Measurements from ENCODE around the gene TIMM13. TPM values are rescaled to one million over a fixed set of nuclear protein-coding genes. Genes with fewer than 3 reads are reported as not detected.

The TIMM13 gene
- total and polyA plus RNA-seq, 5 donors = 69.6 to 91.2 (median 74.1) TPM

DNA sequence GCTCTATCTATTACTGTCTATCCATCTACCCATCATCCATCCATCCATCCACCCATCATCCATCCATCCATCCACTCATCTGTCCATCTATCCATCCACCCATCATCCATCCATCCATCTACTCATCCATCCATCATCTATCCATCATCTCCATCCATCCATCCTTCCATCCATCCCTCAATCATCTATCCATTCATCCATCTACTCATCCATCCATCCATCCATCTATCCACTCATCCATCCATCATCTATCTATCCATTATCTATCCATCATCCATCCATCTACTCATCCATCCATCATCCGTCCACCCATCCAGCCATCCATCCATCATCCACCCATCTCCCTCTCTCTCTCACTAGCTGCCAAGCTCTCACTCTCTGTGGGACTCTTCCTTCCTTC lies 13.1 kb upstream of the TIMM13 start:
- WGBS = 100% methylated on average over 1 of the region's 1 CpG
- intact Hi-C loops (cut with DNase I) = no loop called here
- ATAC-seq = no peak

DNA sequence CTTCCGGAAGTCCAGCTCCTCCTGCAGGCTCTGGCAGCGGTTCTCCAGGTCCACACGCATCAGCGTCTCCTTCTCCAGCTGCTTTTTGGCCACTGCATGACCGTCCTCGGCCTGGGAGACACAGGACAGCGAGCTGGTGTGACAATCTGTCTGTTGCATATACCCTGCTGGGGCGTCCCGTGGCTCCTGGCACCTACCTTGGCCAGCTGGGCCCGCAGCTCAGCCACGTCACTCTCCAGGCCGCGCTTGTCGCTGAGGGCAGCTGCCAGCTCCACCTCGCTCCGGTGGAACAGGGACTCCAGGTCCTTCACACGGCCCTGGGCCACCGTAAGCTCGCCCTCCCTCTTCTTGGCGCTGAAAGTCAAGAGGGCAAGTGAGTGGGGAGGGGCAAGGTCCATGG lies 10.8 kb upstream of the TIMM13 start:
- WGBS = 94% methylated on average over 20 of the region's 20 CpGs
- Histone ChIP-seq H3K9me3 (ENCODE audit: control insufficient read depth, low read length) (no peaks in the 10 kb centered on the region), H3K27ac (ENCODE audit: low read length) (no peak overlapping the region), H3K4me1 (ENCODE audit: control insufficient read depth, insufficient read depth, low read length) (no peaks in the 10 kb centered on the region), H3K4me3 (ENCODE audit: low read length) (no peak overlapping the region), H3K27me3 (ENCODE audit: control insufficient read depth, insufficient read depth) (no peaks in the 10 kb centered on the region)
- DNase-seq = peak in 2 of 3 donors; percentile 29 to 30
- ATAC-seq = no peak
- intact Hi-C loops (cut with DNase I) = no loop called here

More for the DNA sequence above, 13.1 kb upstream of the TIMM13 start:
- H3K27me3 ChIP-seq (ENCODE audit: control insufficient read depth, insufficient read depth) = no peaks in the 10 kb centered on the region
- no peak overlapping the region for H3K4me3 ChIP-seq (ENCODE audit: low read length)
- H3K4me1 ChIP-seq (ENCODE audit: control insufficient read depth, insufficient read depth, low read length) = no peaks in the 10 kb centered on the region
- DNase-seq = no peak
- H3K9me3 ChIP-seq (ENCODE audit: control insufficient read depth, low read length) = no peaks in the 10 kb centered on the region
- no peak overlapping the region for H3K27ac ChIP-seq (ENCODE audit: low read length)

DNA sequence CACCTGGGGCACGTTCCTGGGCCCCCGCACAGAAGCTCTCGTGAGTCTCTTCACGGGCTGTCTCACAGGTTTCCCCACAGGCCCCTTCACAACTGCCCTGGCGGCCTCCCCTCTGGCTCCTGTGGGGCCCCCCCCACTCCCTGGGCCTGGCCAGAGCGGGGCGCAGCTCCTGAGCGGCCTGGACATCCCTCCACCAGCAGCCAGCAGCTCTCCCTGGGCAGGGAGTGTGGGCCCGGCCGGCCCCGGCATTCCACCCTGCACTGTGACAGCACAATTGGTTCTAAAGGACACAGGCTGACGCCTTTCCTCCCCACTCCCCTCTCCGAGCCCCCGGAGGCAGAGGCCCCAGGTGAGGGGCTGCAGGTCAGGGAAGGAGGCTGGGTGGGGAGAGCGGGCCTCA lies 9.5 kb upstream of the TIMM13 start:
- Histone ChIP-seq H3K27ac (ENCODE audit: low read length) (no peak overlapping the region), H3K4me3 (ENCODE audit: low read length) (no peak overlapping the region), H3K27me3 (ENCODE audit: control insufficient read depth, insufficient read depth) (no peaks in the 10 kb centered on the region), H3K4me1 (ENCODE audit: control insufficient read depth, insufficient read depth, low read length) (no peaks in the 10 kb centered on the region), H3K9me3 (ENCODE audit: control insufficient read depth, low read length) (no peaks in the 10 kb centered on the region)
- ATAC-seq (no peak), DNase-seq (peak in 2 of 3 donors; percentile 26 to 43)
- intact Hi-C loops (cut with DNase I) = no loop called here
- 94% methylated on average over 15 of the region's 15 CpGs for WGBS

DNA sequence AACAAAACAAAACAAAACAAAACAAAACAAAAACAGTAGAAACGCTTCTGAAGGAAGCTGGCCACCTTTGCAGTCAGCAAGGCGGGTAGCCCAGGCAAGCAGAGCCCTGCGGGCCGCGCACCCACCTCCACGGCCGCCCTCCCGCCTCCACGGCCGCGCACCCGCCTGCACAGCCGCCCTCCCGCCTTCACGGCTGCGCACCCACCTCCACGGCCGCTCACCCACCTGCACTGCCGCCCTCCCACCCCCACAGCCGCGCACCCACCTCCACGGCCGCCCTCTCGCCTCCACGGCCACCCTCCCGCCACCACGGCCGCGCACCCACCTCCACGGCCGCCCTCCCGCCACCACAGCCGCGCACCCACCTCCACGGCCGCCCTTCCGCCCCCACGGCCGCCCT lies 9.0 kb upstream of the TIMM13 start:
- intact Hi-C loops (cut with DNase I) = no loop called here
- Histone ChIP-seq H3K27ac (ENCODE audit: low read length) (no peak overlapping the region), H3K27me3 (ENCODE audit: control insufficient read depth, insufficient read depth) (no peaks in the 10 kb centered on the region), H3K4me1 (ENCODE audit: control insufficient read depth, insufficient read depth, low read length) (no peaks in the 10 kb centered on the region), H3K4me3 (ENCODE audit: low read length) (no peak overlapping the region), H3K9me3 (ENCODE audit: control insufficient read depth, low read length) (no peaks in the 10 kb centered on the region)
- peak in 2 of 3 donors; percentile 27 to 36 for DNase-seq
- WGBS = 96% methylated on average over 39 of the region's 39 CpGs
- no peak for ATAC-seq

DNA sequence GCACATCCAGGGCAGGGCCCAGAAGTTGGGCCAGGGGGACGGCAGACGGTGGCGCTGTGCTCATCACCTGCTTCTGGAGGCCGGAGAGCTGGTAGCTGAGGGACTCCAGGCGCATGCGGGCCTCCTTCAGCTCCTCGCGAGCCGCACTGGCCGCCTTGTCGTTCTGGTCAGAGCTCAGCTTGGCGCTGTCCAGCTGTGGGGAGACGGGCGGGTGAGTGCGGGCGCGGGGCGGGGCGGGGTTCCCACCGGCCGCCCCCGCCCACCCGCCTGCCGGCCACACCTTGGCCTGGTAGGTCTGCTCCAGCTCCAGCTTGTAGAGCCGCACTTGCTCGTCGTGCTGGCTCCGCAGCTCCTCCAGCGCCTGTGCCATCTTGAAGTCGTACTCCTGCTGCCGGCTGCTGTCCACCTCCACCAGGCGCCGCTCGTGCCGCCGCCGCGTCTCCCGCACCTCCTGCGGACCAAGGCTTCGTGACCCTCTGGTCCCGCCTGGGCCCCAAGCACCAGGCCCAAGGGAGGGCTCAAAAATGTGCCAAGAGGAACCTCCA lies 7.4 kb upstream of the TIMM13 start:
- DNase-seq = peak in 2 of 3 donors; percentile 45 to 53
- 95% methylated on average over 42 of the region's 42 CpGs for WGBS
- intact Hi-C loops (cut with DNase I) = no loop called here

DNA sequence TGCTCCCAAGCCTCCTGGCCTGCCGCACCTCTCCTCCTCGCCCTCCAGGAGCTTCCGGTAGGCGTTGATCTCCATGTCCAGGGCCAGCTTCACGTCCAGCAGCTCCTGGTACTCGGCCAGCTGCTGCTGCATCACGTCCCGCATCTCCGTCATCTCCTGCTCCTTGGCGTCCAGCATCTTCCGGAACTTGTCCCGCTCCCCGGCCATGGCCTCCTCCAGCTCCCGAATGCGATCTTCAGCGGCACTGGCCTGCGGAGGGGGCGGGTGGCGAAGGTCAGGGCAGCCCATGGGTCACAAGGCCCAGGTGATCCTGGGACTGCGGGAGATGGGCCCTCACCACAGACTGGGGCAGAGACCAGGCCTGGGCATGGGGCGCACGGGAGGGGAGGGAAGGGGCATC lies 6.9 kb upstream of the TIMM13 start:
- intact Hi-C loops (cut with DNase I) = no loop called here
- 92% methylated on average over 22 of the region's 22 CpGs for WGBS
- Histone ChIP-seq H3K9me3 (ENCODE audit: control insufficient read depth, low read length) (no peaks in the 10 kb centered on the region), H3K27ac (ENCODE audit: low read length) (no peak overlapping the region), H3K27me3 (ENCODE audit: control insufficient read depth, insufficient read depth) (no peaks in the 10 kb centered on the region), H3K4me1 (ENCODE audit: control insufficient read depth, insufficient read depth, low read length) (no peaks in the 10 kb centered on the region), H3K4me3 (ENCODE audit: low read length) (no peak overlapping the region)
- ATAC-seq (no peak), DNase-seq (peak in 1 of 3 donors; percentile 45)

More for the DNA sequence above, 7.4 kb upstream of the TIMM13 start:
- Histone ChIP-seq H3K9me3 (ENCODE audit: control insufficient read depth, low read length) (no peaks in the 10 kb centered on the region), H3K27ac (ENCODE audit: low read length) (no peak overlapping the region), H3K27me3 (ENCODE audit: control insufficient read depth, insufficient read depth) (no peaks in the 10 kb centered on the region), H3K4me3 (ENCODE audit: low read length) (no peak overlapping the region), H3K4me1 (ENCODE audit: control insufficient read depth, insufficient read depth, low read length) (no peaks in the 10 kb centered on the region)
- no peak for ATAC-seq

DNA sequence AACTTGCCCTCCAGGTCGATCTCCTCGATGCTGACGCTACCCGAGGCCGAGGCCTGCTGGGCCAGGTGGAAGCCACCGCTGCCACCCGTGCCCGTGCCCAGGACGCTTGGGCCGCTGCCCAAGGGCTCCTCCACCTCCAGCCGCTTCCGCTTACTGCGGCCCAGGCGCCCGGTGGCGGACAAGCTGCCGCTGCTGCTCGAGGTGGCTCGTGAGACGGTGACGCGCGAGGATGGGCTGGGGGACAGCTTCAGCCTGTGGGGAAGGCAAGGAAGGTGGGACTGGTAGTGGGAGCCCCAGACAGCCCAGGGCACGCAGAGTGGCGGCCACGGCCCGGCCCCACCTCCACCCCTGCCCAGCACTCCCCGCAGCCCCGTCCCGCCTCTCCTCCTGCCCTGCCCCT lies 6.5 kb upstream of the TIMM13 start:
- H3K27me3 ChIP-seq (ENCODE audit: control insufficient read depth, insufficient read depth) = no peaks in the 10 kb centered on the region
- no peaks in the 10 kb centered on the region for H3K9me3 ChIP-seq (ENCODE audit: control insufficient read depth, low read length)
- H3K4me1 ChIP-seq (ENCODE audit: control insufficient read depth, insufficient read depth, low read length) = no peaks in the 10 kb centered on the region
- no peak overlapping the region for H3K27ac ChIP-seq (ENCODE audit: low read length)
- intact Hi-C loops (cut with DNase I) = no loop called here
- H3K4me3 ChIP-seq (ENCODE audit: low read length) = no peak overlapping the region
- peak in 2 of 3 donors; percentile 41 to 48 for DNase-seq
- WGBS = 94% methylated on average over 30 of the region's 30 CpGs
- no peak for ATAC-seq

DNA sequence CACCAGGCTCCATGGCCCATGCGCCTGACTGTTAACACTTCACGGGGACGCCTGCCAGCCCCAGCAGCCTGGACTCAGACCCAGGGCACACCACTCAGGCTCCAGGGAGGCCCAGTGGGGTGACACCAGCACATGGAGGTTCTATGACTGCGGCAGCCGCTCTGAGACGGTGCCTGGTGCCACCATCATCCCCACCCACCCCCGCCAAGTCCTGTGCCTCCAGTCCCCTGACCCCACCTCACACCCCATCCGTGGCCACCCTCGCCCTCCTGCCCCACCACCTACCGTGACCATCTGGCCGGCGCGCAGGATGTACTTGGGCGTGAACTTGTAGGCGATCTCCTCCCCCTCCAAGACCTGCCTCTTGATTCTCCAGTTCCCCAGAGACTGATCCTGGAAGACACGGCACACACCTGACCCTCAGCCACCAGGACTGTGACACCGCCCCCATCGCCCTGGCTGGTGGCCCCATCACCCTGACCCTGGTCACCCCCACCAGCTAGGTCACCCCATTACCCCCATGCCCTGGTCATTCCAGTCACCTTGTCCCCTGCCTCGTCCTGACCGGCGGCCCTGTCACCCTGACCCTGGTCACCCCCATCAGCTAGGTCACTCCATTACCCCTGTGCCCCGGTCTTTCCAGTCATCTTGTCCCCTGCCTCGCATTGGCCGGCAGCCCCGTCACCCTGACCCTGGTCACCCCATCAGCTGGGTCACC lies 4.9 kb upstream of the TIMM13 start:
- DNase-seq = peak in 2 of 3 donors; percentile 48 to 60

DNA sequence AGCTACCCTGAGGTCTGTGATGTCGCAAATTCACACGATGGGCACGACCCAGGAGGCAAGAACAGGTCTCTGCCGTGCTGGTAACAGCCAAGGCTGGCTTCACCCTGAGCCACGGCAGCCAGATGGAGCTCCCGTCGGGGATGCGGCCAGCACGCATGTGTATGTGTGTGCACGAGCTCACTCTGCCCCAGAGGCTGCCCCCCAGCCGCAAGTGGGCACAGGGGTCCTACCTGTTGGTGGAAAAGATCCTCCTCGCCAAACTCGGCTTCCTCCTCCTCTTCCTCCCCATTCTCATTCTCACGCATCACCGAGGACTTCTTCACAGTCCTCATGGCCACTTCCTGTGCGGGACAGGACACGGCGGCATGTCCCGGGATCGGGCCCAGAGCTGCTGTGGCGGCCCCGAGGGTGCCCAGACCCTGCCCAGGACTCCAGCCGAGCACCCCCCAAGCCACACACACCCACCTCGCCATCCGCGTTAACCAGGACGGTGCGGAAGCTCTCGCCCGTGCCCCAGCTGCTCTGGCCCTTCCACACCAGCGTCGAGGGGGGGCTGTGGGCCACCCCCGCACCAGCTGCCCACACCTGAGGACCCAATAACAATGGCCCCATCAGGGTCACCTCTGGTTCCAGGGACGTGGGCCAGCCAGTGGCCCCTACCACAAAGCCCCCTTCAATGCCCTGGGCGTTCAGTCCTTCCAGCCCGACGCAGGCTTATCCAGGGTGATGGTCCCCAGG lies 4.1 kb upstream of the TIMM13 start:
- Histone ChIP-seq H3K4me3 (ENCODE audit: low read length) (no peak overlapping the region), H3K9me3 (ENCODE audit: control insufficient read depth, low read length) (no peaks in the 10 kb centered on the region), H3K27ac (ENCODE audit: low read length) (no peak overlapping the region), H3K4me1 (ENCODE audit: control insufficient read depth, insufficient read depth, low read length) (peaks cover 4% of the 10 kb centered on the region), H3K27me3 (ENCODE audit: control insufficient read depth, insufficient read depth) (no peaks in the 10 kb centered on the region)
- 93% methylated on average over 37 of the region's 37 CpGs for WGBS
- ATAC-seq (no peak), DNase-seq (peak in 2 of 3 donors; percentile 44 to 46)
- intact Hi-C loops (cut with DNase I) = no loop called here

More for the DNA sequence above, 4.9 kb upstream of the TIMM13 start:
- H3K4me1 ChIP-seq (ENCODE audit: control insufficient read depth, insufficient read depth, low read length) = no peaks in the 10 kb centered on the region
- ATAC-seq = no peak
- H3K27me3 ChIP-seq (ENCODE audit: control insufficient read depth, insufficient read depth) = no peaks in the 10 kb centered on the region
- intact Hi-C loops (cut with DNase I) = no loop called here
- H3K27ac ChIP-seq (ENCODE audit: low read length) = no peak overlapping the region
- H3K4me3 ChIP-seq (ENCODE audit: low read length) = no peak overlapping the region
- H3K9me3 ChIP-seq (ENCODE audit: control insufficient read depth, low read length) = no peaks in the 10 kb centered on the region
- WGBS = 95% methylated on average over 25 of the region's 25 CpGs

DNA sequence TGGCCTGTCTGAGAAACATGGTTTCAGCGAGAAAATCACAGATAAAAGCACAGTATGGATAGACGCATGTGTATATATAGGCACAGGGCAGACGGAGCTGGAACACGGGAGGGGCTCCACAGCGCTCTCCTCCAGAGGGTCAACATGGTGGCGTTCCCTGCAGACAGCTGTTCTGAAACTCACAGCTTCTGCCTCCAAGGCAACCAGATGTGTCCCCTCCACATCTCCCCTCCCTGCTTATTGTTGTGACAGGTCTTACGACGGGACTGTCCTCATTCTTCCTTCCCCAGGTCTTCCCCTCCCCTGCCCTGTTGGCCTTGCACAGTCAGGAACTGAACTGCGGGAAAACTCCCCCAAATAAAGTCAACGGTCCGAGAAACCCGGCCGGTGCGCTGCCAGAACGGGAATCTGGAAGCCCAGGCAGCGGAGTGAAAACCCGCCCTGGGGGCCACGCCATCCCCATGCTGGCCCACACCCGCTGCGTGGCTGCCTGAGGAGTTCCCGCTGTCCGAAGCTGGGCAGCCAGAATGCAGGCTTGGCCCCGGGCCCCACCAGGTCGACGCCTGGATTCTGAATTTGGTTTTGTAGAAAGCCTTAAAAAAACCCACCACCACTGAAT lies 2.6 kb upstream of the TIMM13 start:
- ATAC-seq (no peak), DNase-seq (peak in 2 of 3 donors; percentile 35 to 51)
- H3K9me3 ChIP-seq (ENCODE audit: control insufficient read depth, low read length) = no peaks in the 10 kb centered on the region
- H3K27me3 ChIP-seq (ENCODE audit: control insufficient read depth, insufficient read depth) = no peaks in the 10 kb centered on the region
- 83% methylated on average over 25 of the region's 25 CpGs for WGBS
- intact Hi-C loops (cut with DNase I) = no loop called here
- no peak overlapping the region for H3K4me3 ChIP-seq (ENCODE audit: low read length)
- H3K4me1 ChIP-seq (ENCODE audit: control insufficient read depth, insufficient read depth, low read length) = peaks cover 8% of the 10 kb centered on the region
- no peak overlapping the region for H3K27ac ChIP-seq (ENCODE audit: low read length)

All from right cardiac atrium (tissue), 5 donors.